Measurements from ENCODE around the gene KBTBD8.

KBTBD8 gene

GRCh38 chr3:67037615-67038014 lies 39.5 kb downstream of the KBTBD8 start:
- no peak for DNase-seq (ENCODE audit: low read depth)

GRCh38 chr3:67044295-67044694 lies 46.2 kb downstream of the KBTBD8 start:
- no peak for DNase-seq (ENCODE audit: low read depth)

DNA sequence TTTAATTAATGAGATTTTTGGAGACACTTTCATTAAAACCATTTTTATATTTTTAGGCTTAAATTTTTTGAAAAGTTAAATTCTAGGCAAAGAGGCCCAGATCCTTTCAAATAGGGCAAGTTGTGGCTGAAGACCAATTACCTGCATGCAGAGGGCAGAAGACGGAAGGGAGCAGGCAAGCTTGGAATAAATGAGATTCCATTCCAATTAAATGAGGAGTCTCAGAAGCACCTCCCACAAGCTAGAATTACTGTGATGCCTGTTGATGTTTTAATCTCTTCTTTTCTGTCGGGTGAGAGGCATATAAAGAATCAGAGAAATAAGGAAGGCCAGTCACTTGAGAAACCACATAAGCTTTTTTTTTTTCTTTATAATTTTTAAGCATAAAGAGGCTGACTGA lies 46.8 kb downstream of the KBTBD8 start:
- DNase-seq (ENCODE audit: low read depth): no peak

GRCh38 chr3:67045711-67046465 lies 47.8 kb downstream of the KBTBD8 start:
- no peak for DNase-seq (ENCODE audit: low read depth)

GRCh38 chr3:67047051-67047450 lies 48.9 kb downstream of the KBTBD8 start:
- DNase-seq (ENCODE audit: low read depth): no peak

GRCh38 chr3:67048067-67048714 lies 50.1 kb downstream of the KBTBD8 start:
- DNase-seq (ENCODE audit: low read depth): no peak

DNA sequence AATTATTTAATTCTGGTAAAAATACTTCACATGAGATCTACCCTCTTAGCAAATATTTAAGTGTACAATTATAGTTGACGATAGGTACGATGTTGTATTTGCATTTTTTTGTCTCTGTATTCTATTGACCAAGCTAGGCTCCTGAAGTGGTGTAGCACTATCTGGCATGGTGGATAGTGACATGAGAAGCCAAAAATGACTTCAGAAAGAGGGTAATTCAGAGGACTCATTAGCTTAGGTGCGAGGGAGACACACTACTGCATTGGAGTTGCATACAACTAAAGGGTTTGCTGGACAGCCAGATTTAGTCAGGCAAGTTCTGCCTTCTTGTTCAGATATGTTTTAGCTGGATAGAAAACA lies 50.6 kb downstream of the KBTBD8 start:
- DNase-seq (ENCODE audit: low read depth): no peak

DNA sequence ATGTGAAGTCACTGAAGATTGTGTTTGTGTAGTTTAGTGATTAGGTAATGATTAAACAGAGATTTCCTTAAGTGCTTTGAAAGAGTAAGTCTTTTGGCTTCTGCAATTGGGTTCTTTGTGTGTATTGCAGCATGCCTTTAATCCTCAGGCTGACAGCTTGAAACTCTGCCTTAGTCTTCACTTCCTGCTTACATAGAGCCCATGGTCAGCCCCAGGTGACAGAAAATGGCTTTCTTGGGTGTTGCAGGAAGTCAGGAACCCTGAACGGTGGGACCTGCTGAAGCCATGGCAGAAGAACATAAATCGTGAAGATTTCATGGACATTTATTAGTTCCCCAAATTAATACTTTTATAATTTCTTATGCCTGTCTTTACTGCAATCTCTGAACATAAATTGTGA lies 61.3 kb downstream of the KBTBD8 start:
- DNase-seq (ENCODE audit: low read depth): no peak
